Smooth muscle cell (in vitro differentiated cells): ENCODE results near the gene PLA2G3. TPM values are rescaled to one million over a fixed set of nuclear protein-coding genes. Genes with fewer than 3 reads are reported as not detected.
A peak's percentile ranks its signal among the peaks of the same experiment; 100 is the strongest.

Experiments
- DNase-seq: peaks from one replicate; lab custom pipeline; 2025; ENCODE audit not compliant: unreplicated experiment; lab: John Stamatoyannopoulos, UW
- H2AFZ ChIP-seq: fragments of 200-600 bp; sonication (generic); 2 replicates; pipeline ENCODE4 v1.6.0; 2016; ENCODE audit warnings: antibody characterized with exemption, low read depth, mild to moderate bottlenecking
- H3F3A ChIP-seq: fragments of 200-600 bp; sonication (generic); 2 replicates; pipeline ENCODE4 v1.6.0; 2017; ENCODE audit warnings: antibody characterized with exemption, low read depth
- H3K27ac ChIP-seq: fragments of 200-600 bp; sonication (generic); 2 replicates; pipeline ENCODE4 v1.5.1; 2016; ENCODE audit warnings: low read depth, mild to moderate bottlenecking
- H3K27me3 ChIP-seq: fragments of 200-600 bp; sonication (generic); 2 replicates; pipeline ENCODE4 v1.6.1; 2016; ENCODE audit warnings: low read depth, mild to moderate bottlenecking
- H3K36me3 ChIP-seq: fragments of 200-600 bp; sonication (generic); 2 replicates; pipeline ENCODE4 v1.5.1; 2016; ENCODE audit warnings: low read depth
- H3K4me1 ChIP-seq: fragments of 200-600 bp; sonication (generic); 2 replicates; pipeline ENCODE4 v1.5.1; 2016; ENCODE audit warnings: low read depth
- H3K4me2 ChIP-seq: fragments of 200-600 bp; sonication (generic); 2 replicates; pipeline ENCODE4 v1.6.0; 2016; ENCODE audit warnings: mild to moderate bottlenecking
- H3K4me3 ChIP-seq: fragments of 200-600 bp; sonication (generic); 2 replicates; pipeline ENCODE4 v1.5.1; 2016; ENCODE audit warnings: mild to moderate bottlenecking
- H3K79me2 ChIP-seq: fragments of 200-600 bp; sonication (generic); 2 replicates; pipeline ENCODE4 v1.6.0; 2016; ENCODE audit warnings: low read depth, mild to moderate bottlenecking
- H3K9ac ChIP-seq: fragments of 200-600 bp; sonication (generic); 2 replicates; pipeline ENCODE4 v1.6.0; 2016; ENCODE audit warnings: low read depth
- H3K9me3 ChIP-seq: fragments of 200-600 bp; sonication (generic); replicated peaks from 2 replicates; pipeline ENCODE4 v1.5.1; 2016; ENCODE audit warnings: low read depth
- H4K20me1 ChIP-seq: fragments of 200-600 bp; sonication (generic); 2 replicates; pipeline ENCODE4 v1.6.0; 2016; ENCODE audit warnings: low read depth
- WGBS: methylation state at CpG from one replicate; pipeline ENCODE4 v1.1.7; 2016; ENCODE audit warnings: low lambda C conversion rate; 5-methylcytosine and 5-hydroxymethylcytosine counted together
- polyA plus RNA-seq: library from polyadenylated mRNA; unstranded; fragments of >200 nt; fragmentation: Nextera tagmentation; extraction: Ambion mirVana; gene quantifications from 2 replicates; pipeline ENCODE4 v1.2.1, GENCODE V29; 2016
- total RNA-seq: library from RNA; depleted of rRNA; stranded (reverse); fragments of >200 nt; gene quantifications from 2 replicates; pipeline ENCODE4 v1.2.3, GENCODE V29; 2014
- TF ChIP-seq, protein P1 (sequence below): fragments of 200-600 bp; sonication (generic); IDR thresholded peaks from 2 replicates; pipeline ENCODE4 v1.5.1; 2017; ENCODE audit warnings: borderline replicate concordance, mild to moderate bottlenecking, antibody characterized with exemption; ENCODE audit not compliant: insufficient read depth, poor library complexity, severe bottlenecking

Gene PLA2G3
- total and polyA plus RNA-seq, 2 experiments from 2014 or later: 0.04 TPM; not detected in 1

DNA sequence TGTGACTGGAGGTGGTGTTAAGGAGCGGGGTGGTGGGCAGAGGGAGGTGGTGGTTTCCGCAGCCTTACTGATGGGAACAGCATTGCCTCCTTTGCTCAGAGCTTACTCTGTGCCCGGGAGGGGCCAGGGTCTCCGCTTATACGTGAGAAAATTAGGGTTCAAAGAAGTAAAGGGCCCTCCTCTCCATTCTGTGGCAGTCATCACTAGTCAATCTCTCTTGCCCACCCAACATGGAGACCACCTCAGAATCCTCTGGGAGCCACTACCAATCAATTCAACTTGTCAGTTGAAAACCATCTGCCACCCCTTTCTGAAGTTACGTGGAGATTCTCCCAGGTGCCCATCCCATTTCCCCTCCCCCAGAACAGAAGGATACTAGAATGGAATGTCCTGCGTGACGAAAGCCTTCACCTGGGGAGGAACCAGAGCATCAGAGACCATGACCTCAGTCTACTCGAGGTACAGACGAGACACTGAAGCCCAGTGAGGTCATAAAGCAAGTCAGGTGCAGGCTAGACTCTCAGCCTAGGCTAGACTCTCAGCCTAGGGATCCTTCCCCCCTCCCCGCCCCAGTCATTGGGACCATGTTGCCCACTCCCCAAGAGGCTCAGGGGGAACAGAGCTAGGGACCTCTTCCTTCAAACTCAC, 34.9 kb downstream of the PLA2G3 start:
- WGBS: 84% methylated on average over 11 of the region's 11 CpGs
- peaks cover 16% of the 10 kb centered on the region for H3K79me2 ChIP-seq
- H3K4me2 ChIP-seq: peak overlapping the region; percentile 85
- H3K9me3 ChIP-seq: no peaks in the 10 kb centered on the region
- H3K36me3 ChIP-seq: no peaks in the 10 kb centered on the region
- H3K27ac ChIP-seq: peak overlapping the region; percentile 94
- H3F3A ChIP-seq: peaks cover 24% of the 10 kb centered on the region
- H3K4me3 ChIP-seq: no peak overlapping the region
- no peaks in the 10 kb centered on the region for H3K27me3 ChIP-seq
- no peak overlapping the region for H2AFZ ChIP-seq
- H4K20me1 ChIP-seq: peaks cover 26% of the 10 kb centered on the region
- H3K4me1 ChIP-seq: peaks cover 4% of the 10 kb centered on the region
- no peak overlapping the region for H3K9ac ChIP-seq
- TF ChIP-seq, protein P1, sequence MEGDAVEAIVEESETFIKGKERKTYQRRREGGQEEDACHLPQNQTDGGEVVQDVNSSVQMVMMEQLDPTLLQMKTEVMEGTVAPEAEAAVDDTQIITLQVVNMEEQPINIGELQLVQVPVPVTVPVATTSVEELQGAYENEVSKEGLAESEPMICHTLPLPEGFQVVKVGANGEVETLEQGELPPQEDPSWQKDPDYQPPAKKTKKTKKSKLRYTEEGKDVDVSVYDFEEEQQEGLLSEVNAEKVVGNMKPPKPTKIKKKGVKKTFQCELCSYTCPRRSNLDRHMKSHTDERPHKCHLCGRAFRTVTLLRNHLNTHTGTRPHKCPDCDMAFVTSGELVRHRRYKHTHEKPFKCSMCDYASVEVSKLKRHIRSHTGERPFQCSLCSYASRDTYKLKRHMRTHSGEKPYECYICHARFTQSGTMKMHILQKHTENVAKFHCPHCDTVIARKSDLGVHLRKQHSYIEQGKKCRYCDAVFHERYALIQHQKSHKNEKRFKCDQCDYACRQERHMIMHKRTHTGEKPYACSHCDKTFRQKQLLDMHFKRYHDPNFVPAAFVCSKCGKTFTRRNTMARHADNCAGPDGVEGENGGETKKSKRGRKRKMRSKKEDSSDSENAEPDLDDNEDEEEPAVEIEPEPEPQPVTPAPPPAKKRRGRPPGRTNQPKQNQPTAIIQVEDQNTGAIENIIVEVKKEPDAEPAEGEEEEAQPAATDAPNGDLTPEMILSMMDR: no peak
- no peak for DNase-seq

DNA sequence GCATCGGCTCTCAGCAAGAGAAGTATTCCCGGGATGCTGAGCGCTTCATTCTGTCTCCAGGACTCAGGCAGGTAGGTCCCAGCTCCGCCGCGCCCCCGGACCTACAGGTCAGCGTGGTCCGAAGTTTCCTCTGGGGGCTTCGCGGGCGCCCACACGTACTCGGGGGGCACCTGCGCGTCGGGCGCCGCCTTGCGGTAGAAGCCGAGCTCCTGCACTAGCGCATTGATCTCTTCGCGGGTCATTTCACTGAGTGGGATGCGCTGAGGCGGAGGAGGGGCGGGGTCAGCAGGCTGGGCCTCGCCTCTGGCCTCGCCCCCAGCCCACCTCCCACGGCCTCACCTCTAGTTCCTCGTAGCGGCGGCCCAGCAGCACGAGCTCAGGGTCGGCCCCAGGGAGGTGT, 35.4 kb downstream of the PLA2G3 start:
- no peak overlapping the region for H3K4me2 ChIP-seq
- no peak overlapping the region for H2AFZ ChIP-seq
- H3F3A ChIP-seq: peaks cover 29% of the 10 kb centered on the region
- peaks cover 4% of the 10 kb centered on the region for H3K4me1 ChIP-seq
- H3K4me3 ChIP-seq: no peak overlapping the region
- H3K9me3 ChIP-seq: no peaks in the 10 kb centered on the region
- H3K27me3 ChIP-seq: no peaks in the 10 kb centered on the region
- no peak overlapping the region for H3K27ac ChIP-seq
- TF ChIP-seq, protein P1: peak; percentile 43
- H3K9ac ChIP-seq: no peak overlapping the region
- 30% methylated on average over 35 of the region's 35 CpGs for WGBS
- peaks cover 16% of the 10 kb centered on the region for H3K79me2 ChIP-seq
- DNase-seq: no peak
- no peaks in the 10 kb centered on the region for H3K36me3 ChIP-seq
- H4K20me1 ChIP-seq: peaks cover 26% of the 10 kb centered on the region

DNA sequence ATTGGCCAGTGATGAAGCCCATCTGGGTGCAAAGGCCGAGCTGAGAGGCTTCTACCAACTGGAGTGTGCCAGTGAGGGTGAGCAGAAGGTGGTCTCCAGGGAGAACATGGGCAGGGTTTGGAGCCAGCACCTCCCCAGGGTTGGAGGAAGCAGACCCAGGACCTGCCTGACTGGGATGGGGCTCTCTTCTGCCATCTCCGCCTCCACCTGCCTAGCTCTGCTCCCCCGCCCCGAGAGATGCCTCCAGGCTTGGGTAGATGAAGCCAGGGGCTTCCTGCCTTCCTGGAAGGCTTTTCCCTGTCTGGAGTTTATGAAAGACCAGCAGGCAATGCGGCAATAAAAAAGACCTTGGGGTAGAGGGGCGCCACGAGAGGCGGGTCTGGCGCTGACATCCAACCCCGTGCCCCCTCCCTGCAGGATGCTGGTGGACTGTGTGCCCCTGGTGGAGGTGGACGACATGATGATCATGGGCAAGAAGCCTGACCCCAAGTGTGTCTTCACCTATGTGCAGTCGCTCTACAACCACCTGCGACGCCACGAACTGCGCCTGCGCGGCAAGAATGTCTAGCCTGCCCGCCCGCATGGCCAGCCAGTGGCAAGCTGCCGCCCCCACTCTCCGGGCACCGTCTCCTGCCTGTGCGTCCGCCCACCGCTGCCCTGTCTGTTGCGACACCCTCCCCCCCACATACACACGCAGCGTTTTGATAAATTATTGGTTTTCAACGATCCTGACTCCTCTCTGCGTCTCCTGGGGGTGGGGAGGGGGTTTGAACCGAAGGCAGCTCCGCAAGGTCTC, 36.2 kb downstream of the PLA2G3 start:
- Histone ChIP-seq H3K36me3 (no peaks in the 10 kb centered on the region), H3K9ac (no peak overlapping the region), H3K27me3 (no peaks in the 10 kb centered on the region), H3K4me1 (peaks cover 4% of the 10 kb centered on the region), H3K4me3 (no peak overlapping the region), H2AFZ (no peak overlapping the region), H4K20me1 (peaks cover 33% of the 10 kb centered on the region), H3K9me3 (no peaks in the 10 kb centered on the region), H3F3A (peaks cover 32% of the 10 kb centered on the region), H3K27ac (no peak overlapping the region), H3K4me2 (no peak overlapping the region), H3K79me2 (peaks cover 16% of the 10 kb centered on the region)
- TF ChIP-seq, protein P1: no peak
- 92% methylated on average over 33 of the region's 33 CpGs for WGBS
- DNase-seq: no peak
